IMR-90 (cell line): Measurements from ENCODE around the gene CLEC16A. TPM values are rescaled to one million over a fixed set of nuclear protein-coding genes. Genes with fewer than 3 reads are reported as not detected.

Experiments
- ATAC-seq: fragments of 200-7000 bp; cut with Tn5 transposase; 2 replicates; pipeline ENCODE4 v1.9.1; 2020; ENCODE audit warnings: low read depth, mild to moderate bottlenecking, moderate library complexity
- BruUV-seq: library from RNA; stranded (reverse); fragments of 400-500 nt; replicated peaks from 2 replicates; lab custom pipeline; 2021; lab: Mats Ljungman, UMichigan
- CTCF ChIA-PET: fragments of 300-600 bp; formaldehyde crosslinking; extraction: SDS; loops from one replicate; lab custom pipeline; 2021; ENCODE audit warnings: antibody characterized with exemption; lab: Yijun Ruan, JAX
- POLR2A ChIA-PET: fragments of 300-600 bp; sonication (Branson Sonifier 250); formaldehyde crosslinking; loops from one replicate; lab custom pipeline; 2022; ENCODE audit warnings: antibody characterized with exemption; ENCODE audit not compliant: unreplicated experiment; lab: Charles Lee
- DNase-seq: peaks from one replicate; pipeline ENCODE4 v3.0.0; 2013
- H2AFZ ChIP-seq: replicated peaks from 2 replicates; pipeline ENCODE3; 2013; ENCODE audit warnings: low read length, mild to moderate bottlenecking; ENCODE audit not compliant: poor library complexity
- H2AK5ac ChIP-seq: 2 replicates; pipeline ENCODE4 v1.6.1; 2013; ENCODE audit warnings: low read depth, low read length, inconsistent platforms
- H2AK9ac ChIP-seq: replicated peaks from 2 replicates; pipeline ENCODE3; 2013; ENCODE audit warnings: mild to moderate bottlenecking, low read depth, low read length, moderate library complexity; ENCODE audit not compliant: poor library complexity
- H2BK120ac ChIP-seq: 2 replicates; pipeline ENCODE4 v1.6.1; 2013; ENCODE audit warnings: low read depth, low read length, inconsistent platforms
- H2BK15ac ChIP-seq: 3 replicates; pipeline ENCODE4 v1.6.1; 2013; ENCODE audit warnings: low read depth, low read length, inconsistent platforms
- H2BK20ac ChIP-seq: 2 replicates; pipeline ENCODE4 v1.6.1; 2013; ENCODE audit warnings: low read depth, mild to moderate bottlenecking, inconsistent platforms, low read length, moderate library complexity
- H2BK5ac ChIP-seq: 2 replicates; pipeline ENCODE4 v1.6.1; 2013; ENCODE audit warnings: mild to moderate bottlenecking, low read depth, low read length, inconsistent platforms; ENCODE audit not compliant: poor library complexity, severe bottlenecking
- H3K14ac ChIP-seq: replicated peaks from 2 replicates; pipeline ENCODE4 v1.6.1; 2013; ENCODE audit warnings: low read depth, low read length, inconsistent platforms
- H3K18ac ChIP-seq: 2 replicates; pipeline ENCODE4 v1.6.1; 2013; ENCODE audit warnings: low read depth, low read length, control low read depth
- H3K23ac ChIP-seq: 2 replicates; pipeline ENCODE4 v1.6.1; 2013; ENCODE audit warnings: low read depth, low read length, inconsistent platforms
- H3K27ac ChIP-seq: 2 replicates; pipeline ENCODE4 v1.5.1; 2013; ENCODE audit warnings: mild to moderate bottlenecking, control low read depth, low read length; ENCODE audit not compliant: insufficient read depth
- H3K27me3 ChIP-seq: 2 replicates; pipeline ENCODE4 v1.6.1; 2013; ENCODE audit warnings: low read length; ENCODE audit not compliant: control insufficient read depth, insufficient read depth
- H3K36me3 ChIP-seq: 2 replicates; pipeline ENCODE4 v1.6.1; 2013; ENCODE audit warnings: low read length, mixed read lengths; ENCODE audit not compliant: control insufficient read depth, insufficient read depth
- H3K4ac ChIP-seq: 2 replicates; pipeline ENCODE4 v1.6.1; 2013; ENCODE audit warnings: low read depth, low read length, inconsistent platforms
- H3K4me1 ChIP-seq: 2 replicates; pipeline ENCODE4 v1.6.1; 2013; ENCODE audit warnings: low read length, mixed read lengths; ENCODE audit not compliant: control insufficient read depth, insufficient read depth
- H3K4me2 ChIP-seq: 2 replicates; pipeline ENCODE4 v1.6.1; 2013; ENCODE audit warnings: low read depth, mild to moderate bottlenecking, control low read depth, low read length, moderate library complexity
- H3K4me3 ChIP-seq: 2 replicates; pipeline ENCODE4 v1.5.1; 2013; ENCODE audit warnings: low read depth, mild to moderate bottlenecking, control low read depth, low read length, moderate library complexity; ENCODE audit not compliant: insufficient read depth
- H3K56ac ChIP-seq: 2 replicates; pipeline ENCODE4 v1.6.1; 2013; ENCODE audit warnings: low read length, inconsistent platforms; ENCODE audit not compliant: insufficient read depth; ENCODE audit errors: extremely low read depth
- H3K79me1 ChIP-seq, 2 experiments: 2 replicates each; pipeline ENCODE4 v1.6.1; 2013; ENCODE audit warnings: low read length in 2 of 2, inconsistent platforms in 1 of 2, low read depth in 1 of 2
- H3K9ac ChIP-seq: 2 replicates; pipeline ENCODE4 v1.6.1; 2013; ENCODE audit warnings: low read depth, low read length, control low read depth
- H3K9me1 ChIP-seq: 2 replicates; pipeline ENCODE4 v1.6.1; 2013; ENCODE audit warnings: low read length, inconsistent platforms; ENCODE audit not compliant: insufficient read depth
- H3K9me3 ChIP-seq: 2 replicates; pipeline ENCODE4 v1.6.1; 2013; ENCODE audit warnings: low read length; ENCODE audit not compliant: control insufficient read depth, insufficient read depth
- H4K20me1 ChIP-seq: 2 replicates; pipeline ENCODE4 v1.6.1; 2013; ENCODE audit warnings: low read length, inconsistent platforms; ENCODE audit not compliant: insufficient read depth
- H4K5ac ChIP-seq: 2 replicates; pipeline ENCODE4 v1.6.1; 2013; ENCODE audit warnings: mild to moderate bottlenecking, low read depth, low read length, control low read depth
- H4K8ac ChIP-seq, 2 experiments: 2 replicates each; pipeline ENCODE4 v1.6.1; 2013; ENCODE audit warnings: low read depth in 2 of 2, low read length in 2 of 2, control low read depth in 1 of 2, inconsistent platforms in 1 of 2
- H4K91ac ChIP-seq: 2 replicates; pipeline ENCODE4 v1.6.1; 2013; ENCODE audit warnings: low read depth, low read length, inconsistent platforms; ENCODE audit not compliant: insufficient read depth
- CEBPB ChIP-seq: IDR thresholded peaks from 2 replicates; pipeline ENCODE4 v1.6.1; 2012; ENCODE audit warnings: low read depth, low read length, improper control_type of control experiment
- CHD1 ChIP-seq: IDR thresholded peaks from 2 replicates; pipeline ENCODE4 v1.6.1; 2012; ENCODE audit warnings: low read depth, low read length, improper control_type of control experiment
- ELK1 ChIP-seq: fragments of 150-350 bp; IDR thresholded peaks from 2 replicates; pipeline ENCODE4 v1.6.1; 2016; ENCODE audit warnings: low read depth, mild to moderate bottlenecking, low read length, moderate library complexity, borderline replicate concordance
- FOS ChIP-seq: fragments of 150-350 bp; IDR thresholded peaks from 2 replicates; pipeline ENCODE4 v1.6.1; 2016; ENCODE audit warnings: low read depth, low read length
- MAFK ChIP-seq: IDR thresholded peaks from 2 replicates; pipeline ENCODE4 v1.6.1; 2012; ENCODE audit warnings: low read depth, low read length, improper control_type of control experiment
- MAZ ChIP-seq: IDR thresholded peaks from 2 replicates; pipeline ENCODE4 v1.6.1; 2012; ENCODE audit warnings: low read depth, mild to moderate bottlenecking, low read length, improper control_type of control experiment, moderate library complexity, borderline replicate concordance
- MXI1 ChIP-seq: IDR thresholded peaks from 2 replicates; pipeline ENCODE4 v1.6.1; 2012; ENCODE audit warnings: low read depth, mild to moderate bottlenecking, low read length, moderate library complexity, borderline replicate concordance
- NFE2L2 ChIP-seq: fragments of 150-350 bp; IDR thresholded peaks from 2 replicates; pipeline ENCODE4 v1.6.1; 2016; ENCODE audit warnings: low read depth, mild to moderate bottlenecking, low read length
- POLR2A ChIP-seq: IDR thresholded peaks from 2 replicates; pipeline ENCODE4 v1.6.1; 2012; ENCODE audit warnings: mild to moderate bottlenecking, low read depth, low read length
- RCOR1 ChIP-seq: IDR thresholded peaks from 2 replicates; pipeline ENCODE4 v1.6.1; 2012; ENCODE audit warnings: mild to moderate bottlenecking, low read length, improper control_type of control experiment; ENCODE audit not compliant: insufficient replicate concordance
- RFX5 ChIP-seq: IDR thresholded peaks from 2 replicates; pipeline ENCODE4 v1.8.0; 2012; ENCODE audit warnings: low read depth, mild to moderate bottlenecking, low read length, moderate library complexity
- SMC3 ChIP-seq: fragments of 150-350 bp; IDR thresholded peaks from 2 replicates; pipeline ENCODE4 v1.6.1; 2016; ENCODE audit warnings: low read depth, mild to moderate bottlenecking, antibody characterized with exemption, low read length, moderate library complexity
- WGBS, 2 experiments: methylation state at CpG; one replicate each; pipeline versions ENCODE4 v1.1.5 to v1.1.7; 2013; ENCODE audit warnings: missing lambda C conversion rate in 2 of 2; ENCODE audit not compliant: insufficient read length in 1 of 2; ENCODE audit errors: extremely low coverage in 2 of 2; 5-methylcytosine and 5-hydroxymethylcytosine counted together
- dilution Hi-C: fragments of 300-500 bp; cut with HindIII; formaldehyde crosslinking; loops from one replicate; pipeline ENCODE4 v1.14.3; 2018; ENCODE audit warnings: low sequenced_read_pairs; ENCODE audit not compliant: unreplicated experiment
- in situ Hi-C: fragments of 300-500 bp; cut with MboI; formaldehyde crosslinking; loops from 3 replicates; pipeline ENCODE4 v1.14.3; 2019; ENCODE audit warnings: low sequenced_read_pairs, inconsistent platforms, mixed read lengths
- intact Hi-C: fragments of 100-400 bp; cut with micrococcal nuclease; formaldehyde crosslinking; loops from 2 replicates; pipeline ENCODE4 v1.10.0; 2022
- polyA plus RNA-seq, 3 experiments: library from polyadenylated mRNA; depleted of rRNA; stranded (reverse); fragments of >200 nt; gene quantifications; 2 replicates each; pipeline ENCODE4 v1.2.3, GENCODE V29; 2012; ENCODE audit warnings: low replicate concordance in 1 of 3
- total RNA-seq: library from RNA; depleted of rRNA; stranded (reverse); fragments of >200 nt; gene quantifications from 2 replicates; pipeline ENCODE4 v1.2.3, GENCODE V29; 2012
- TF ChIP-seq, protein P1 (sequence below): conservative IDR thresholded peaks from 2 replicates; pipeline ENCODE4 v1.5.1; 2012; ENCODE audit warnings: mild to moderate bottlenecking, low read depth, low read length, improper control_type of control experiment
- TF ChIP-seq, protein P2 (sequence below): fragments of 150-350 bp; IDR thresholded peaks from 2 replicates; pipeline ENCODE4 v1.6.1; 2017; ENCODE audit warnings: mild to moderate bottlenecking, antibody characterized with exemption, low read length, low read depth

Gene CLEC16A
- total and polyA plus RNA-seq, 2 of the 4 experiments (the other 2 are of a cell fraction), result 15.9 to 16.5 TPM

DNA sequence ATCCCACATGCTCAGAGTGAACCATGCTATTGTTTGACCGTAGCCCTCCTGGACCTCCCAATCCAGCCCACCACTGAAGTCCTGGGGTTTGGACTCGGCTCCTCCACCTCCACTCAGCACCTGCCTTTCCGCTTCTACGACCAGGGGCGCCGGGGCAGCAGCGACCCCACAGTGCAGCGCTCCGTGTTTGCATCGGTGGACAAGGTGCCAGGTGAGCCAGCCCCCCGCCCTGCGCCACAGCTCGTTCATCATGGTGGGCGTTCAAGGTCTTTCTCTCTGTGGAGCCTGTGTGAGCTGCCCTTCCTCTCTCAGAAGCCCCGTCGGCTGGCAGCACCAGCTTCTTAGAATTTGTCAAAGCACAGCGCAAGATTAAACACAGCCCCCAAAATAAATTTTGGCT is 181.6 kb downstream of the CLEC16A start:
- no peak overlapping the region for H2BK5ac ChIP-seq
- dilution Hi-C loops, result no loop called here

More for the DNA sequence above, 181.6 kb downstream of the CLEC16A start:
- H4K8ac ChIP-seq, result no peak overlapping the region
- H2BK15ac ChIP-seq, result no peak overlapping the region
- in situ Hi-C loops (no loop called here), intact Hi-C loops (no loop called here)
- H3K4me3 ChIP-seq, result no peak overlapping the region
- DNase-seq (no peak), ATAC-seq (no peak)
- TF ChIP-seq ELK1, result no peak
- TF ChIP-seq, protein P1, sequence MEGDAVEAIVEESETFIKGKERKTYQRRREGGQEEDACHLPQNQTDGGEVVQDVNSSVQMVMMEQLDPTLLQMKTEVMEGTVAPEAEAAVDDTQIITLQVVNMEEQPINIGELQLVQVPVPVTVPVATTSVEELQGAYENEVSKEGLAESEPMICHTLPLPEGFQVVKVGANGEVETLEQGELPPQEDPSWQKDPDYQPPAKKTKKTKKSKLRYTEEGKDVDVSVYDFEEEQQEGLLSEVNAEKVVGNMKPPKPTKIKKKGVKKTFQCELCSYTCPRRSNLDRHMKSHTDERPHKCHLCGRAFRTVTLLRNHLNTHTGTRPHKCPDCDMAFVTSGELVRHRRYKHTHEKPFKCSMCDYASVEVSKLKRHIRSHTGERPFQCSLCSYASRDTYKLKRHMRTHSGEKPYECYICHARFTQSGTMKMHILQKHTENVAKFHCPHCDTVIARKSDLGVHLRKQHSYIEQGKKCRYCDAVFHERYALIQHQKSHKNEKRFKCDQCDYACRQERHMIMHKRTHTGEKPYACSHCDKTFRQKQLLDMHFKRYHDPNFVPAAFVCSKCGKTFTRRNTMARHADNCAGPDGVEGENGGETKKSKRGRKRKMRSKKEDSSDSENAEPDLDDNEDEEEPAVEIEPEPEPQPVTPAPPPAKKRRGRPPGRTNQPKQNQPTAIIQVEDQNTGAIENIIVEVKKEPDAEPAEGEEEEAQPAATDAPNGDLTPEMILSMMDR, result no peak
- TF ChIP-seq RCOR1, result no peak
- TF ChIP-seq, protein P2, sequence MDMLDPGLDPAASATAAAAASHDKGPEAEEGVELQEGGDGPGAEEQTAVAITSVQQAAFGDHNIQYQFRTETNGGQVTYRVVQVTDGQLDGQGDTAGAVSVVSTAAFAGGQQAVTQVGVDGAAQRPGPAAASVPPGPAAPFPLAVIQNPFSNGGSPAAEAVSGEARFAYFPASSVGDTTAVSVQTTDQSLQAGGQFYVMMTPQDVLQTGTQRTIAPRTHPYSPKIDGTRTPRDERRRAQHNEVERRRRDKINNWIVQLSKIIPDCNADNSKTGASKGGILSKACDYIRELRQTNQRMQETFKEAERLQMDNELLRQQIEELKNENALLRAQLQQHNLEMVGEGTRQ, result no peak
- no peak for TF ChIP-seq SMC3
- TF ChIP-seq FOS, result no peak
- no peak for TF ChIP-seq RFX5
- TF ChIP-seq MAZ, result no peak
- TF ChIP-seq MAFK, result no peak
- no peak for TF ChIP-seq NFE2L2
- TF ChIP-seq CHD1, result no peak
- TF ChIP-seq POLR2A, result no peak
- no peak for TF ChIP-seq MXI1
- TF ChIP-seq CEBPB, result no peak
- no peak overlapping the region for H2BK20ac ChIP-seq
- H3K27me3 ChIP-seq, result no peaks in the 10 kb centered on the region
- H3K4me1 ChIP-seq, result peaks cover 22% of the 10 kb centered on the region
- H2AK5ac ChIP-seq, result no peak overlapping the region
- peaks cover 22% of the 10 kb centered on the region for H3K9me1 ChIP-seq
- H3K4ac ChIP-seq, result no peak overlapping the region
- no TSS peak for BruUV-seq
- H3K27ac ChIP-seq, result no peak overlapping the region
- no peak overlapping the region for H3K23ac ChIP-seq
- CTCF ChIA-PET, result no interaction called here
- no peaks in the 10 kb centered on the region; a peak in 1 of 4 replicates for H3K79me1 ChIP-seq
- H3K56ac ChIP-seq, result no peak overlapping the region
- H3K14ac ChIP-seq, result no peak overlapping the region
- no peak overlapping the region for H2AK9ac ChIP-seq
- H4K5ac ChIP-seq, result no peak overlapping the region
- POLR2A ChIA-PET, result no interaction called here
- no peak overlapping the region for H2AFZ ChIP-seq
- H3K4me2 ChIP-seq, result no peak overlapping the region
- peaks cover 25% of the 10 kb centered on the region for H3K36me3 ChIP-seq
- H2BK120ac ChIP-seq, result no peak overlapping the region
- H3K18ac ChIP-seq, result no peak overlapping the region
- H4K20me1 ChIP-seq, result no peaks in the 10 kb centered on the region
- 91% methylated on average over 11 of the region's 17 CpGs; no CpG with 5 or more reads in 1 of the 2 experiments for WGBS, 2 experiments
- no peak overlapping the region for H3K9ac ChIP-seq
- H3K9me3 ChIP-seq, result no peaks in the 10 kb centered on the region
- no peak overlapping the region for H4K91ac ChIP-seq
